ENCODE data around the gene MPZL1.
"Not testable (repeated sequence)": the region's sequence is repeated elsewhere in the genome, so short reads cannot be mapped to it uniquely, and the experiment has no call there.

The MPZL1 gene

GRCh38 chr1:167726008-167726407 is 4.2 kb downstream of the MPZL1 start:
- Histone ChIP-seq H3K27me3 (ENCODE audit: control insufficient read depth in 5 of 5, insufficient read depth in 4 of 5, low read length in 5 of 5) (no peaks in the 10 kb centered on the region), H3K27ac (ENCODE audit: low read depth, low read length) (peak overlapping the region; percentile 74), H3K36me3 (ENCODE audit: control insufficient read depth in 5 of 5, insufficient read depth in 5 of 5, low read length in 5 of 5) (peaks cover 0 to 8% (median 6%) of the 10 kb centered on the region in 5 donors), H3K9ac (ENCODE audit: low read length in 5 of 5) (peak overlapping the region in 1 of 5 donors; percentile 12), H3K4me3 (ENCODE audit: low read depth in 1 of 5, low read length in 5 of 5) (no peak overlapping the region), H3K4me1 (ENCODE audit: control insufficient read depth in 5 of 5, insufficient read depth in 5 of 5, low read length in 5 of 5) (peaks cover 8 to 58% (median 51%) of the 10 kb centered on the region in 5 donors), H3K9me3 (ENCODE audit: control insufficient read depth in 5 of 5, low read length in 5 of 5) (no peaks in the 10 kb centered on the region)

GRCh38 chr1:167728818-167729410 is 7.1 kb downstream of the MPZL1 start:
- no peak overlapping the region for H3K27ac ChIP-seq (ENCODE audit: low read depth, low read length)
- H3K4me3 ChIP-seq (ENCODE audit: low read depth in 1 of 5, low read length in 5 of 5): no peak overlapping the region
- peaks cover 0 to 11% (median 6%) of the 10 kb centered on the region in 5 donors for H3K36me3 ChIP-seq (ENCODE audit: control insufficient read depth in 5 of 5, insufficient read depth in 5 of 5, low read length in 5 of 5)
- no peak overlapping the region for H3K9ac ChIP-seq (ENCODE audit: low read length in 5 of 5)
- no peaks in the 10 kb centered on the region for H3K9me3 ChIP-seq (ENCODE audit: control insufficient read depth in 5 of 5, low read length in 5 of 5)
- H3K27me3 ChIP-seq (ENCODE audit: control insufficient read depth in 5 of 5, insufficient read depth in 4 of 5, low read length in 5 of 5): no peaks in the 10 kb centered on the region
- H3K4me1 ChIP-seq (ENCODE audit: control insufficient read depth in 5 of 5, insufficient read depth in 5 of 5, low read length in 5 of 5): peaks cover 5 to 40% (median 28%) of the 10 kb centered on the region in 5 donors

GRCh38 chr1:167734227-167734626 is 12.4 kb downstream of the MPZL1 start:
- Histone ChIP-seq H3K4me1 (ENCODE audit: control insufficient read depth in 5 of 5, insufficient read depth in 5 of 5, low read length in 5 of 5) (peaks cover 0 to 23% (median 6%) of the 10 kb centered on the region in 5 donors), H3K36me3 (ENCODE audit: control insufficient read depth in 5 of 5, insufficient read depth in 5 of 5, low read length in 5 of 5) (peaks cover 0 to 11% (median 6%) of the 10 kb centered on the region in 5 donors), H3K27ac (ENCODE audit: low read depth, low read length) (no peak overlapping the region), H3K4me3 (ENCODE audit: low read depth in 1 of 5, low read length in 5 of 5) (no peak overlapping the region), H3K27me3 (ENCODE audit: control insufficient read depth in 5 of 5, insufficient read depth in 4 of 5, low read length in 5 of 5) (no peaks in the 10 kb centered on the region), H3K9ac (ENCODE audit: low read length in 5 of 5) (no peak overlapping the region), H3K9me3 (ENCODE audit: control insufficient read depth in 5 of 5, low read length in 5 of 5) (no peaks in the 10 kb centered on the region)

GRCh38 chr1:167734841-167735240 is 13.1 kb downstream of the MPZL1 start:
- no peak overlapping the region for H3K4me3 ChIP-seq (ENCODE audit: low read depth in 1 of 5, low read length in 5 of 5)
- H3K27ac ChIP-seq (ENCODE audit: low read depth, low read length): no peak overlapping the region
- peaks cover 0 to 11% (median 6%) of the 10 kb centered on the region in 5 donors for H3K36me3 ChIP-seq (ENCODE audit: control insufficient read depth in 5 of 5, insufficient read depth in 5 of 5, low read length in 5 of 5)
- no peaks in the 10 kb centered on the region for H3K9me3 ChIP-seq (ENCODE audit: control insufficient read depth in 5 of 5, low read length in 5 of 5)
- H3K4me1 ChIP-seq (ENCODE audit: control insufficient read depth in 5 of 5, insufficient read depth in 5 of 5, low read length in 5 of 5): peaks cover 0 to 19% (median 6%) of the 10 kb centered on the region in 5 donors
- H3K27me3 ChIP-seq (ENCODE audit: control insufficient read depth in 5 of 5, insufficient read depth in 4 of 5, low read length in 5 of 5): no peaks in the 10 kb centered on the region
- no peak overlapping the region for H3K9ac ChIP-seq (ENCODE audit: low read length in 5 of 5)

GRCh38 chr1:167737169-167737568 is 15.4 kb downstream of the MPZL1 start:
- H3K4me1 ChIP-seq (ENCODE audit: control insufficient read depth in 5 of 5, insufficient read depth in 5 of 5, low read length in 5 of 5): peaks cover 0 to 17% (median 6%) of the 10 kb centered on the region in 5 donors
- peaks cover 0 to 3% (median 0%) of the 10 kb centered on the region in 5 donors for H3K36me3 ChIP-seq (ENCODE audit: control insufficient read depth in 5 of 5, insufficient read depth in 5 of 5, low read length in 5 of 5)
- no peaks in the 10 kb centered on the region for H3K9me3 ChIP-seq (ENCODE audit: control insufficient read depth in 5 of 5, low read length in 5 of 5)
- H3K9ac ChIP-seq (ENCODE audit: low read length in 5 of 5): no peak overlapping the region
- H3K27me3 ChIP-seq (ENCODE audit: control insufficient read depth in 5 of 5, insufficient read depth in 4 of 5, low read length in 5 of 5): no peaks in the 10 kb centered on the region
- H3K27ac ChIP-seq (ENCODE audit: low read depth, low read length): no peak overlapping the region
- H3K4me3 ChIP-seq (ENCODE audit: low read depth in 1 of 5, low read length in 5 of 5): no peak overlapping the region

GRCh38 chr1:167738158-167738557 is 16.4 kb downstream of the MPZL1 start:
- peaks cover 0 to under 1% (median 0%) of the 10 kb centered on the region in 5 donors for H3K36me3 ChIP-seq (ENCODE audit: control insufficient read depth in 5 of 5, insufficient read depth in 5 of 5, low read length in 5 of 5)
- no peak overlapping the region for H3K27ac ChIP-seq (ENCODE audit: low read depth, low read length)
- no peaks in the 10 kb centered on the region for H3K9me3 ChIP-seq (ENCODE audit: control insufficient read depth in 5 of 5, low read length in 5 of 5)
- H3K9ac ChIP-seq (ENCODE audit: low read length in 5 of 5): no peak overlapping the region
- H3K27me3 ChIP-seq (ENCODE audit: control insufficient read depth in 5 of 5, insufficient read depth in 4 of 5, low read length in 5 of 5): no peaks in the 10 kb centered on the region
- H3K4me3 ChIP-seq (ENCODE audit: low read depth in 1 of 5, low read length in 5 of 5): no peak overlapping the region
- H3K4me1 ChIP-seq (ENCODE audit: control insufficient read depth in 5 of 5, insufficient read depth in 5 of 5, low read length in 5 of 5): peaks cover 0 to 17% (median 6%) of the 10 kb centered on the region in 5 donors

- Histone ChIP-seq H3K27ac (ENCODE audit: low read depth, low read length) (no peak overlapping the region), H3K4me1 (ENCODE audit: control insufficient read depth in 5 of 5, insufficient read depth in 5 of 5, low read length in 5 of 5) (peaks cover 0 to 10% (median 3%) of the 10 kb centered on the region in 5 donors), H3K4me3 (ENCODE audit: low read depth in 1 of 5, low read length in 5 of 5) (no peak overlapping the region), H3K27me3 (ENCODE audit: control insufficient read depth in 5 of 5, insufficient read depth in 4 of 5, low read length in 5 of 5) (no peaks in the 10 kb centered on the region), H3K9ac (ENCODE audit: low read length in 5 of 5) (no peak overlapping the region), H3K36me3 (ENCODE audit: control insufficient read depth in 5 of 5, insufficient read depth in 5 of 5, low read length in 5 of 5) (no peaks in the 10 kb centered on the region), H3K9me3 (ENCODE audit: control insufficient read depth in 5 of 5, low read length in 5 of 5) (no peaks in the 10 kb centered on the region)
Observed at GRCh38 chr1:167739752-167740151, 18.0 kb downstream of the MPZL1 start.

GRCh38 chr1:167741103-167741502 is 19.3 kb downstream of the MPZL1 start:
- H3K9me3 ChIP-seq (ENCODE audit: control insufficient read depth in 5 of 5, low read length in 5 of 5); H3K27ac ChIP-seq (ENCODE audit: low read depth, low read length); H3K27me3 ChIP-seq (ENCODE audit: control insufficient read depth in 5 of 5, insufficient read depth in 4 of 5, low read length in 5 of 5); H3K36me3 ChIP-seq (ENCODE audit: control insufficient read depth in 5 of 5, insufficient read depth in 5 of 5, low read length in 5 of 5); H3K4me3 ChIP-seq (ENCODE audit: low read depth in 1 of 5, low read length in 5 of 5); H3K4me1 ChIP-seq (ENCODE audit: control insufficient read depth in 5 of 5, insufficient read depth in 5 of 5, low read length in 5 of 5); H3K9ac ChIP-seq (ENCODE audit: low read length in 5 of 5): not testable (repeated sequence)

GRCh38 chr1:167742392-167743057 is 20.7 kb downstream of the MPZL1 start:
- not testable (repeated sequence) for H3K9me3 ChIP-seq (ENCODE audit: control insufficient read depth in 5 of 5, low read length in 5 of 5); H3K4me3 ChIP-seq (ENCODE audit: low read depth in 1 of 5, low read length in 5 of 5); H3K27ac ChIP-seq (ENCODE audit: low read depth, low read length); H3K4me1 ChIP-seq (ENCODE audit: control insufficient read depth in 5 of 5, insufficient read depth in 5 of 5, low read length in 5 of 5); H3K27me3 ChIP-seq (ENCODE audit: control insufficient read depth in 5 of 5, insufficient read depth in 4 of 5, low read length in 5 of 5); H3K36me3 ChIP-seq (ENCODE audit: control insufficient read depth in 5 of 5, insufficient read depth in 5 of 5, low read length in 5 of 5); H3K9ac ChIP-seq (ENCODE audit: low read length in 5 of 5)

- Histone ChIP-seq H3K27me3 (ENCODE audit: control insufficient read depth in 5 of 5, insufficient read depth in 4 of 5, low read length in 5 of 5) (no peaks in the 10 kb centered on the region), H3K4me3 (ENCODE audit: low read depth in 1 of 5, low read length in 5 of 5) (no peak overlapping the region), H3K36me3 (ENCODE audit: control insufficient read depth in 5 of 5, insufficient read depth in 5 of 5, low read length in 5 of 5) (no peaks in the 10 kb centered on the region), H3K9me3 (ENCODE audit: control insufficient read depth in 5 of 5, low read length in 5 of 5) (no peaks in the 10 kb centered on the region), H3K9ac (ENCODE audit: low read length in 5 of 5) (no peak overlapping the region), H3K27ac (ENCODE audit: low read depth, low read length) (no peak overlapping the region), H3K4me1 (ENCODE audit: control insufficient read depth in 5 of 5, insufficient read depth in 5 of 5, low read length in 5 of 5) (peaks cover 0 to 18% (median 6%) of the 10 kb centered on the region in 5 donors)
Observed at GRCh38 chr1:167744901-167745300, 23.1 kb downstream of the MPZL1 start.

All from subcutaneous abdominal adipose tissue (tissue), 5 donors.